GM10266 (cell line): ENCODE measurements around the gene KTN1.

Source experiments
- DNase-seq: peaks from one replicate; pipeline ENCODE4 v3.0.0; 2012; ENCODE audit errors: extremely low spot score
- CTCF ChIP-seq: IDR thresholded peaks from 2 replicates; pipeline ENCODE4 v1.5.1; 2012; ENCODE audit warnings: mild to moderate bottlenecking, low read depth; ENCODE audit not compliant: control insufficient read depth, insufficient read depth; ENCODE audit errors: missing control alignments

The KTN1 gene

GRCh38 chr14:55704654-55705053, 124.6 kb downstream of the KTN1 start:
- DNase-seq: no peak
- TF ChIP-seq CTCF: no peak

- no peak for DNase-seq
- TF ChIP-seq CTCF: no peak
These were observed 125.8 kb downstream of the KTN1 start for GRCh38 chr14:55705651-55706364.

- DNase-seq: no peak
- TF ChIP-seq CTCF: no peak
These were observed 126.3 kb downstream of the KTN1 start for GRCh38 chr14:55706365-55706684.

- TF ChIP-seq CTCF: no peak
- DNase-seq: no peak
These were observed 126.9 kb downstream of the KTN1 start for GRCh38 chr14:55706893-55707292.

- TF ChIP-seq CTCF: peak; percentile 56
- DNase-seq: no peak
These were observed 127.4 kb downstream of the KTN1 start for GRCh38 chr14:55707365-55707804.

- DNase-seq: no peak
- no peak for TF ChIP-seq CTCF
These were observed 130.6 kb downstream of the KTN1 start for GRCh38 chr14:55710506-55711041.

- TF ChIP-seq CTCF: no peak
- DNase-seq: no peak
These were observed 131.3 kb downstream of the KTN1 start for GRCh38 chr14:55711175-55711811.
